Measurements from ENCODE around the gene TRAK1. TPM values are rescaled to one million over a fixed set of nuclear protein-coding genes. Genes with fewer than 3 reads are reported as not detected.

TRAK1 gene
- total and polyA plus RNA-seq, 10 of the 15 experiments (the other 5 are each of a cell fraction or from before 2014, with no cell fraction given): 6.6 to 46.2 (median 23.7) TPM

- TF ChIP-seq SMARCA5 (IDR thresholded peaks at IDR 0.05): no peak
- no peak for TF ChIP-seq CHD4 (IDR thresholded peaks at IDR 0.05)
These were observed 61.0 kb downstream of the TRAK1 start (continued) for GRCh38 chr3:42152193-42152592.

DNA sequence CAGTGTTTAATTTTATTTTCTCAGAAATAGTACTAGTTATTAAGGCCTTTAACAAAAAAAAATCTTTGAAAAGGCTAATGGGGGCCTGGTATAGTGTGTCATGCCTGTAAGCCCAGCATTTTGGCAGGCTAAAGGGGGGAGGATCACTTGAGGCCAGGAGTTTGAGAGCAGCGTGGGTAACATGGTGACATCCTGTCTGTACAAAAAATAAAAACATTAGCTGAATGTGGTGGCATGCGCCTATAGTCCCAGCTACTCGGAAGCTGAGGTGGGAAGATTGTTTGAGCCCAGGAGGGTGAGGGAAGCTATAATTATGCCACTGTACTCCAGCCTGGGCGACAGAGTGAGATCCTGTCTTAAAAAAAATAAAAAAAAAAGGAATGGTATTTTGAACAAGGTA, 61.9 kb downstream of the TRAK1 start:
- DNase-seq (ENCODE audit: low read depth, low spot score): no peak
- Histone ChIP-seq H3K4me3 (no peak overlapping the region), H2AFZ (ENCODE audit: control insufficient read depth, low read depth, low read length) (no peak overlapping the region), H3K9ac (ENCODE audit: control insufficient read depth, insufficient read depth, low read length) (no peak overlapping the region), H3K27ac (ENCODE audit: control insufficient read depth, insufficient read depth) (no peak overlapping the region), H3K27me3 (replicated peaks in 1 of 2; ENCODE audit: control insufficient read depth in 2 of 2, insufficient read depth in 2 of 2, low read length in 1 of 2) (no peaks in the 10 kb centered on the region), H3K4me1 (ENCODE audit: control insufficient read depth, insufficient read depth, low read length) (peaks cover 5% of the 10 kb centered on the region; the same call in 1 of the 2 replicates), H3K79me2 (ENCODE audit: control insufficient read depth, insufficient read depth, low read length) (peaks cover 13% of the 10 kb centered on the region), H4K20me1 (ENCODE audit: control insufficient read depth, insufficient read depth) (no peaks in the 10 kb centered on the region), H3K4me2 (ENCODE audit: control insufficient read depth, insufficient read depth) (no peak overlapping the region), H3K9me3 (replicated peaks; ENCODE audit: control insufficient read depth, insufficient read depth, low read length) (no peaks in the 10 kb centered on the region), H3K36me3 (ENCODE audit: control insufficient read depth in 2 of 2, insufficient read depth in 2 of 2, low read length in 1 of 2) (0 out of 4 replicates have a peak, but pooled peaks cover 0 to 3% of the 10 kb centered on the region in 2 experiments)
- 91% methylated on average over 4 of the region's 4 CpGs for WGBS (ENCODE audit: insufficient coverage, insufficient replicate concordance, low lambda C conversion rate, missing lambda C conversion rate)
- no TSS peak for BruUV-seq (replicated peaks)
- POLR2A ChIA-PET: no interaction called here
- CTCF ChIA-PET: interaction anchor here (2.6 kb wide), 1 partner anchor 38 kb away, joined by 10 read pairs; no protein-coding TSS in a partner anchor
- no peak for ATAC-seq
- SMC1A ChIA-PET (ENCODE audit: uncharacterized antibody, unreplicated experiment): interaction anchor here (0.7 to 3.0 kb wide), 4 partner anchors 9 to 39 kb away, joined by 3 to 8 read pairs (median 4); no protein-coding TSS in a partner anchor
- intact Hi-C loops (cut with micrococcal nuclease; ENCODE audit: unreplicated experiment): no loop called here
- FAIRE-seq: no peak
- TF ChIP-seq CREM (IDR thresholded peaks at IDR 0.05; ENCODE audit: low read depth) (no peak), MYB (IDR thresholded peaks at IDR 0.05; ENCODE audit: borderline replicate concordance, low read depth, low read length) (no peak), BACH1 (IDR thresholded peaks at IDR 0.05; ENCODE audit: borderline replicate concordance) (no peak), ZNF622 (IDR thresholded peaks at IDR 0.05) (no peak), REST (IDR thresholded peaks at IDR 0.05; ENCODE audit: low read depth, low read length) (no peak), ZBTB11 (CRISPR knock-in tag; IDR thresholded peaks at IDR 0.05) (no peak), CBX5 (IDR thresholded peaks at IDR 0.05; ENCODE audit: low read depth) (no peak), LARP7 (IDR thresholded peaks at IDR 0.05) (no peak), ZNF24 (IDR thresholded peaks at IDR 0.05) (no peak), HSF1 (IDR thresholded peaks at IDR 0.05; ENCODE audit: low read depth, low read length) (no peak), POLR2AphosphoS5 (IDR thresholded peaks at IDR 0.05; ENCODE audit: low read length) (no peak)
- TF ChIP-seq, protein P1, sequence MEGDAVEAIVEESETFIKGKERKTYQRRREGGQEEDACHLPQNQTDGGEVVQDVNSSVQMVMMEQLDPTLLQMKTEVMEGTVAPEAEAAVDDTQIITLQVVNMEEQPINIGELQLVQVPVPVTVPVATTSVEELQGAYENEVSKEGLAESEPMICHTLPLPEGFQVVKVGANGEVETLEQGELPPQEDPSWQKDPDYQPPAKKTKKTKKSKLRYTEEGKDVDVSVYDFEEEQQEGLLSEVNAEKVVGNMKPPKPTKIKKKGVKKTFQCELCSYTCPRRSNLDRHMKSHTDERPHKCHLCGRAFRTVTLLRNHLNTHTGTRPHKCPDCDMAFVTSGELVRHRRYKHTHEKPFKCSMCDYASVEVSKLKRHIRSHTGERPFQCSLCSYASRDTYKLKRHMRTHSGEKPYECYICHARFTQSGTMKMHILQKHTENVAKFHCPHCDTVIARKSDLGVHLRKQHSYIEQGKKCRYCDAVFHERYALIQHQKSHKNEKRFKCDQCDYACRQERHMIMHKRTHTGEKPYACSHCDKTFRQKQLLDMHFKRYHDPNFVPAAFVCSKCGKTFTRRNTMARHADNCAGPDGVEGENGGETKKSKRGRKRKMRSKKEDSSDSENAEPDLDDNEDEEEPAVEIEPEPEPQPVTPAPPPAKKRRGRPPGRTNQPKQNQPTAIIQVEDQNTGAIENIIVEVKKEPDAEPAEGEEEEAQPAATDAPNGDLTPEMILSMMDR (IDR thresholded peaks at IDR 0.05 in 2 of 3, conservative IDR thresholded peaks at IDR 0.05 in 1 of 3; ENCODE audit: control insufficient read depth in 2 of 3, extremely low read depth in 1 of 3, insufficient read depth in 1 of 3, low read depth in 3 of 3, low read length in 3 of 3): no peak
- RAD21 ChIA-PET (ENCODE audit: unreplicated experiment): no interaction called here
- in situ Hi-C loops (cut with MboI): no loop called here

All from GM12878 (cell line).